GM21723 (cell line): ENCODE measurements around the gene ZBTB3.
"Not testable (repeated sequence)": the region's sequence is repeated elsewhere in the genome, so short reads cannot be mapped to it uniquely, and the experiment has no call there.

Experiments
- ATAC-seq: cut with Tn5 transposase; IDR thresholded peaks from one replicate; pipeline ENCODE4 v1.9.1; 2021; ENCODE audit warnings: mild to moderate bottlenecking, moderate library complexity; ENCODE audit not compliant: unreplicated experiment

Gene ZBTB3

DNA sequence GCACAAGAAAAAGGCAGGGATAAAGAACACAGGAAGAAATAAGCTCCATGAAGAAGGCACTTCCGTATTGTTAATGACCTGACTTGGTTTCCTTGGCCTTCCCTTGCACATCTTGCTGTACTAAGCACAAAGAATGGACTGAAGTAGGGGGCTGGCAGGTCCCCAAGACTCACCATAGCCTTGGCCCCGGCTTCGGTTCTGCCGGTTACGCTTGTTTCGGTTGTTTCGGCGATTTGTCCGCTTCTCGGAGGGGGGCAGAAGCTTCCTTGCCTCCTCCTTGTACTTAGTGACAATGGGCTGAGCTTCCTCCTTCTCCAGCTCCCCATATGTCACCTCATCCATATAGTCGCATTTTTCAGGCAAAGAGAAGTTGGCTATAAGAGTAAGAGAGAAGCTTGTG lies 37.1 kb downstream of the ZBTB3 start:
- no peak for ATAC-seq

DNA sequence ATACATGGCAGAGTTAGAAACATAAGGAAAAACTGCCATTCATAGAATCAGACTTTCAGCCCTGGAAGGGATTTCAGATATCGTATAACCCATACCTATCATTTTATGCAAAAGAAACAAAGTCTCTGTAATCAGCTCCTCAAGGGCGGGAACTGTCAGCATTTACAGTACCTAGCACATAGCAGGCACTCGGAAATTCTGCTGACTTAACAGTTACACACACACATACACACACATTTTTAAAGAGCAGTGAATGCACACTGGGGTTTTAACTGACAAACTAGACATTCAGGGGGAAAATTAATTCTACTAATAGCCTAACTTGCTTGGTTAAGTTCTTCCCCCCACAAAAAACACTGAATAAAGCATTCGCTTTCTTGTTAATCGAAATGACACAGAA lies 37.8 kb downstream of the ZBTB3 start:
- ATAC-seq = no peak

DNA sequence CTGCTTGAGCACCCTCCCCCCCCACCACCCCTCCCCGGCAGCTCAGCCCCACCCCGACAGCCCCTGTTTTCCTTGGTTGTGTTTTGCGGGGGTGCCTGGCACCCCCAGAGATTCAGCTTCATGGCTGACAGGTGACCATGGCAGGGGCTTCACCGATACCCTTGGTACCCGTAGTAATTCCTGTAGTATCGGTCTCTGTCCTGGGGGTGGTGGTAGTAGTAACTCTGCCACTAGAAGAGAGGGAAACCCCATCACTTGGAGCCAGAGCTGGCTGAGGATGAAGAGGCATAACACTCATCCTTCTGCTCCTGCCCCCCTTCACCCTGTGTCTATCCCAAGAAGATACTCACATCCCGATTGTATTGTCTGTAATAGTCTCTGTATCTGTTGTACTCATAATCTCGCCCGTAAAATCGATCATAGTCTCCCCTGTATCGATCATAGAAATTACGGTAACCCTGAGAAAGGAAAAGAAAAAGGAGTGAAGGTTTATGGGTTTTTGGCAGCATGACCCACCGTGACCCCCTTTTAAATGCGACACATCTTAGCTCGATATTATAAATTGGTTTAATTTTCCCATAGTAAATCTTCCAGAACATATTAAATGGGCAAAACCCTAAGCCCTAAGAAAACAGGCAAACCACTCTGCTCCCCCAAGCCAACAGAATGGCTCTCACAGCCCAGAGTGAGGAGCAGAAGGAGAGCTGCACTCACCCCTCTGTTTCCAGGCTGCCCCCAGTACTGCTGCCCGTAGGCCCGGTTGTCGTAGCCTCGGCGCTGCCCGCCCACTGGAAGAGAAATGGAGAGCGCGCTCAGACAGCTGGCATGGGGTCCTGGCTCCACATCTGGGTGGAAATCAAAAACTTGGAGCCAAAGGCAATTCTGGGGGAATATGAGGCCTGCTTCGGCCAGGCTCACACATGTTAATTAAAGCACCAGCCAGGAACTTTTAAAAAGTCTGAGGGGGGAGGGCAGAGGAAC lies 38.5 kb downstream of the ZBTB3 start:
- no peak for ATAC-seq

DNA sequence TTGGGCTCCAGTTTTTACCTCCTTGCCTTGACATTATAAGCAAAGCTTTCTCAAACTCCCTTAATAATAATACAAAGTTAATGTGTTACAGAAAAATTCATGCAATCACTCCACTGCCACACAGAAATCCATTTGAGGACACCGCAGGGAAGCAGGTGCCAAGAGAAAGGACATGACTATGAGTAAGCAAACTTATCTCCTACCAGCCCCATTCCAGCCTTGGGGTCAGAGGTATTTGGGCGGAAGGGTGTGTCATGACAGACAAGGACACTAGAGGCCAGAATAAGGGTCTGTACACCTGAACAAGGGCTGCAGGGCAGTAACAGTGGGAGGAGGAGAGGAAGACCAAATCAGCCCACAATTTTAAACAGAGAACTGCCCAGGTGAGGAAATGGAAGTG lies 40.6 kb downstream of the ZBTB3 start:
- ATAC-seq = no peak

DNA sequence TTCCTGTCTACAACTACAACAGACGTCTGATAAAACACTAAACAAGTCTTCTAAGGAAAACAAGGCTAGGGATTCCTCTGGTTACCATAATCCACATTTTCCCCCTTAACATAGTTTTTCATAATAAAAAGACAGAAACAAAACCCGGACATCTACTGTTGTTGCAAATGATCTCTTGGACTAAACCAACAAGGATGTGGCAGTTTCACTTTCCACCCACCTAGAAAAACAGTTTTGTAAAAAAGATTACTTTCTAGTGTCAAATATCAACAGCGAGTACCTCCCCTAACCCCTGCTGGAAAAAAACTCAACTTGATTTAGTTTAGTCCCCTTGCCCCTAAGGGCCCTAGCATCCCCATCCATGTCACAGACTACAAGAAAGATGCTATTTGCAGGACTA lies 41.1 kb downstream of the ZBTB3 start:
- no peak for ATAC-seq

DNA sequence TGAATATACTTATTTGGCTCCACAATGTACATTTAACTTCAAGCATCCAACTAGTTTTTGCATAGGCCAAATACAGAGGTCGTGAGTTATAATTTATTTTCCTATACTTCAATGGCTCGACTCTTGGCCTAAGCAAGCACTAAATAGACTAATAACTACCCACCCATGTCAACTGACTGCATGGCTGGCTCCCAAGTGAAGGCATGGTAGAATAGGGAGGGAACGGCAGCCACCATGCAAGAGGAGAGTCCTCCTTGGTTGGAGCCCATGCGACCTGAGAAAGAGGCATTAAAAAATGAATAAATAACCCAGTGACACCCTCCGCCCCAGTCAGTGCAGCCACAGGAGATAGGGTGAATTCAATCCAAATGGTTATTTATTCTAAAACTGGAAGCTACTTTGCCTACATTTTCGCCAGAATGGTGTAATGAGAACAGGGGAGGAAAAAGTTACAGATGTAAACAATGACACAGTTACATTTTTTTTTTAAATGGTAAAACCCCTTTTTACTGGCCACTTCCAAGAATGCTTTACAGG lies 41.6 kb downstream of the ZBTB3 start:
- ATAC-seq = no peak

DNA sequence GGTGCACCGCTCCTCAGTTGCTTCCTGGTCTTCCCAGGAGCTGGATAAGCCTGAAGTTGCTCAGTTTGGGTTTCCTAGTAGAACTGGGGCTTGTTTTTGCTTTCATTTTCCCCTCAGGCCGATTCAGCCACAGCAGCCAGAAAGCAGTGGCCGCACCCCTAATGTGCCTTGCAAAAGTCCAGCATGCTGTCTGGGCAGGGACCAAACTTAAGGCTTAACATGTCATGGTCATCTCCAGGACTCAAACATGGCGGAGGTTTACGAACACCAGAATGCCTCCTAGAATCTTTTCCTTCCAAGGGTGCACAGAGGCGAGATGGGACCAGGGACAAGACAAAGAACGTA lies 44.0 kb downstream of the ZBTB3 start:
- no peak for ATAC-seq

DNA sequence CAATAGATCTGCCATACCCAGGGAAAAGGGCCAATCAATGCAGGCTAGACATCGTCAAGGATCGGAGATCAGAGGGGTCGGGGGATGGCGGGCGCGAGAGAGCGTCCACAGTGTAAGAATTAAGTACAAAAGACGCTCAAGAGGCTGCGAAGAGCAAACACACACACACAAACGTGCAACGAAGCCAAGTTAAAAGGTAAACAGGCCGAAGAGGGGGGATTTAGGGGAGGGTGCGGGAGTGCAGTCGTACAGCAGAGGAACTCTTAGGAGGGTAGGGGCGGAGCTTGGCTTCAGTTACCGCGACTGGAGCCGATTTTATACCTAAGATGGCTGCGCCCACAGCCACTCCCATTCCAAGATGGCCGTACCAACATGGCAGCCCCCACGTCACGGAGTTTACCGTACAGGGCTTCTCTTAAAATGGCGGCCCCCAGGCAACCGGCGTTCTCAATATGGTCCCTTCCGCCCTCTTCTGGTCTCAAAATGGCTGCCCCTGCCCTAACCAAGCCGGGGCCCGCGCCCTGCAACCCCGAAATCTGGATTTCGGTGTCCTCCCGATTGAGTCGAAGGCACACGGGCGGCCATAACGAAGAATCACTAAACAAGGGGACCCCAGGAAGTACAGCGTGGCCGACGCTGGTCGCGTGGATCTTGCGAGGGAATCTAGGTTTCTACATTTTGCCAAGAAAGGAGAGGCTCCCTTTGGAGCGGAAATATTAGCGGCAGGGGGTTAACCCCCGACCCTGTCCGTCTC lies 44.5 kb downstream of the ZBTB3 start:
- ATAC-seq = peak; percentile 66

DNA sequence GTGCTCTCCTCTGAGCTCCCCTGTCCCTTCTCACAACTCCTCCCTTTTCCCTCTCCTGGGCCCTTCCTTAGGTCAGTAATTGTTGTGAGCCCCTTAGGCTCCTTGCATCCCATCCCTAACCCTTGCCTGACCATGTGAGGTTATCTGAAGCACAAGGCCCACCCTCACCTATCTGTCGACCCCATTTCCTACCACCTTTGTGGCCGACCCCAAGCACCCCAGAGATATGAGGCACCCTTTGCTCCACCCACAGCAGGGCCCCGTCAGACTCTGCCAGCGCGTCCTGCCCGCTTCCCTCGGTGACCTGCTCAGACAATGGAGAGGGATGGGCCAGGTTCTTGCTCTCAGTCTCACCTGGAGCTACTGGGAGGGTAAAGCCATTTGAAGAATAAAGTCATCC lies 45.2 kb downstream of the ZBTB3 start:
- no peak for ATAC-seq

DNA sequence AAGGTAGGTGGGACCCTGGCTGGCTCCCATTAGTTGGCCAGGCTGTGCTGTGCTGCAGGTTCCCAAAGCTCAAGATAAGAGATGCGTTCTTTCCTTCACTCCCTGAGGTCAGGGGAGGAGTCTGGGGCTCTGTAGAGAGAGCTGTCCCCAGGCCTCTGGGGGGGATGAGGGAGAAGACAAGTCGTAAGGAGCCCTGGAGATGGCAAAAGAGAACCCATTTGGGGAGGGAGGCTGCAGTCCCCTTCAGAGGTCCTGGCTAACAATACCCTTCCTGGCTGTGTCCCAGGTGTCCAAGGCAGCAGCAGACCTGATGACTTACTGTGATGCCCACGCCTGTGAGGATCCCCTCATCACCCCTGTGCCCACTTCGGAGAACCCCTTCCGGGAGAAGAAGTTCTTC lies 45.6 kb downstream of the ZBTB3 start:
- no peak for ATAC-seq

DNA sequence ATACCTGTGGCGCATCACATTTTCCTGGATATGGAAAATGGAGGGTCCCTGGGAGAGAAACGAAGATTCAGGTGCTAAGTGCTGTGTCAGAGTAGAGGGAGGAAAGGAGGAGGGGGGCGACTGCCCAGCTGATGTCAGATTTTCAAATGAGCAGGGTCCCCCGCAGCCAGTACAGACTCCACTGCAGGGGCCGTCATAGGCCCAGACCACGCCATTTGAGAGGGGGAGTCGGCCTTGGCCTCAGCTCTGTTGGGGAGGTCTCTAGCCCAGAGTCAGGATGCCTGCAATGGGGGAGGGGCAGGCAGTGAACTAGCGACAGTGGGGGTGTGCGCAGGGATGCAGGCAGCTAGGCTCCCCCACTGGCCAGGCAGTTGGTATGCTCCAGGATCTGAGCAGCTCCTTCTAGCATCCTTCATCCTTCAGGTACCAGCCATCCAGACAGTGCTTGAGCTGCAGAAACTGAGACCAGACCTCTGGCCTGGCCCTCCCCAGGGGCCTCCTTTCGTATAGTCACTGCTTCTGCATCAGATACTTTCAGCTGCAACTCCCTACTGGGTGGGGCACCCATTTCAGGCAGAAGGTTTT lies 46.6 kb downstream of the ZBTB3 start, which contains the start of the genes BSCL2 and GNG3:
Gene BSCL2 (minus strand): TSS at position 148 of the 585 bp plus-strand sequence. CDS start 229 bp downstream, outside the sequence.
Gene GNG3 (plus strand): TSS at position 400 of the 585 bp plus-strand sequence. CDS start 620 bp downstream, outside the sequence.
- no peak for ATAC-seq

DNA sequence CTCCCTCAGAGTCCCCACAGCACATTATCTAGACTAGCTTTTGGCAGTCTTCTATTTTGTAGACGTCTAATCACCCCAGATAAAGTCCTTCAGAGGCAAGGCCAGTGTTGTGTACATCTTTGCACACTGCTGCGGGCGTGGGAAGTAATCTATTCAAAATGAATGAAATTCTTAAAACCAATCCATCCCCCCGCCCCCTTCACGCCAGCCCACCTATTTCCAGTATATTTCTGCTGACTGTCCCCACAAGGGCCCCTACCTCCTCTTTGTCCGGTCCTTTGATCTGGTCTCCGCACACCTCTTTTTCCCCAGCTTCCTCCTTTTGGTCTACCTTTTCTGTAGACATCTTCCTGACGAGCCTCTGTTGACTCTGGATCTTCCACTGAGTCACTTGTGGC lies 47.1 kb downstream of the ZBTB3 start:
- no peak for ATAC-seq

DNA sequence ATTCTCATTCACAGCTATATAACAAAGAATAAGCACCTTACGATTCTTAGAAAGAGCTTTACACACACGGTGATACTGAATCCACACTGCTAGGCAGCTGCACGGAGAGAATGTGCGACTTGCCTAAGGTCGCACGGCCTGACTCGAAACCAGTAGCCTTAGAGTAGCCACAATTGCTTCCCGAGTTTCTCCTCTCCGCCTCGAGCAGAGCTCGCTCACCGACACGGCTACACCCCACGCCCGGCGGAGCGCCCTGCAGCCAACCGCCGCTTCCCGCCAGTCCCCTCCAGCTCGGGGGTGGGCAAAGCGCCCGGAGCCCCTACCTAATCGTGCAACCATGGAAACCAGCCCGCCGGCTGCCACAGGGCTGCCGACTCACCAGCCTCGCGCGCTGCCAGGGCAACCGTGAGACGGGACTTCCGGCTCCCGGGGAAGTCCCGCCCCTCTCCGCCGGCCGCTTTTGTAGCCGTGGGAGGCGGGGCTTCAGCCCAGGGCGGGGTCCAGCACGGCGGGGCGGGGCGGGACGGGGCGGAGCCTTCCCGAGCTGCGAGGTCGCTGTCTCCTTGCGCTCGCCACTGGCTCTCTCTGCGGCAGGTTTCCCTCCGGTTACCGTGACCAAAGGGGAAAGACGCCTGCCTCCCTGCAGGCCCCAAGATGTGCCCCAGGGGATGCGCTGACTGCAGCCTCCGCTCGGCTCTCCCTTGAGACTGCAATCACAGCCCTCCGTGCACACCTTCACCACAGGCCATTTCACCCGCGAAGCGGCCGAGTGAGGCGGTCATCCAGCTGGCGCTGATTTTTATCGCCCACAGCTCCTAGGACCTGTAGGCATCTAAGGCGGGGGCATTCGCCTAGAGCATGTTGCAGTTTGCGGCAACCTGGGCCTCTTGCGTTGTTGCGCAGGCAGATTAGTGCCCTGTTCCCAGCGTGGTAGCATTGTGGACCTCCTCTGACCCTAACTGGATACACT lies 47.8 kb downstream of the ZBTB3 start:
- peak; percentile 58 for ATAC-seq

DNA sequence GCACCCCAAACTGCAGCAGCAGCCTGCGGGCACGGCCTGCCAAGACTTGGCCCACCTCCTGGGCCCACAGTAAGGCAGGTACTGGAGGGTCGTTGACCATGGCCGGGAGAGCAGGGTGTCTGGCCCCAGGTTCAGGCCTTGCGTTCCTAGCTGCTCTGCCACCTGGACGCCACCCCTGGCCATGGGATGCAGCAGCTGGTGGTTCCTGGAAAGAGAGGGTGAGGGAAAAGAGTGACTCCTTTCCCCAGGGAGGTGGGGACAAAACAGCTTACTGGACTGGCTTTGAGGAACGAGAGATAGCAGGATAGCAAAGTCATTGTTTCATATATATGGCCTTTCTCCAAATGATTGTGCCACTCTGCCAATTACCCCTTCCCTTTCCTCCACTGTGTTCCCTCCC lies 48.5 kb downstream of the ZBTB3 start:
- ATAC-seq = no peak

DNA sequence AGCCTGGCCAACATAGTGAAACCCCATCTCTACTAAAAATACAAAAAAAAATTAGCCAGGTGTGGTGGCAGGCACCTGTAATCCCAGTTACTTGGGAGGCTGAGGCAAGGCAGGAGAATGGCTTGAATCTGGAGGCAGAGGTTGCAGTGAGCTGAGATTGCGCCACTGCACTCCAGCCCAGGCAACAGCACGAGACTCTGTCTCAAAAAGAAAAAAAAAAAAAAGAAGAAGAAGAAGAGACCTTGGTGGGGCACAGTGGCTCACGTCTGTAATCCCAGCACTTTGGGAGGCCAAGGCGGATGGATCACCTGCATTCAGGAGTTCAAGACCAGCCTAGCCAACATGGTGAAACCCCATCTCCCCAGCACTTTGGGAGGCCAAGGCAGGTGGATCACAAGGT lies 50.0 kb downstream of the ZBTB3 start:
- not testable (repeated sequence) for ATAC-seq

DNA sequence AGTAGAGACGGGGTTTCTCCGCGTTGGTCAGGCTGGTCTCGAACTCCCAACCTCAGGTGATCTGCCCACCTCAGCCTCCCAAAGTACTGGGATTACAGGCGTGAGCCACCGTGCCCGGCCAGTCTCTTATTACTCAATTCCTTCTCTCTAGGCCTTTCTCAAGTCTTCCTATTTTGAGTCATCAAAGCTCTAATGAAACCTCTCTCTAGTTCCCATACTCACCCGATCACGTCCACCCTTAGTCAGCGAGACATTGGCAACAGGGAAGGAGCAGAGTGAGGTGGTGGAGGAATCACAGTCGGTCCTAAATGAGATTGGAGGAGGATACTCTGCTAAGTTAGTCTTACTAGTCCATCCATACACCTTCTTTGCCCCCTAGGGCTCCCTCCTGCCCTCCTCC lies 51.7 kb downstream of the ZBTB3 start:
- no peak for ATAC-seq
